HepG2 (cell line): Measurements from ENCODE around the gene KLF3. TPM values are rescaled to one million over a fixed set of nuclear protein-coding genes. Genes with fewer than 3 reads are reported as not detected.

ENCODE experiments used
- FOXM1 ChIP-seq: sonication (generic); formaldehyde crosslinking; IDR thresholded peaks from 2 replicates; pipeline ENCODE4 v1.5.0; 2020; ENCODE audit warnings: missing genetic modification reagents
- KDM2A ChIP-seq: sonication (generic); formaldehyde crosslinking; IDR thresholded peaks from 2 replicates; pipeline ENCODE4 v1.4.0; 2020; ENCODE audit warnings: low read depth, missing genetic modification reagents, borderline replicate concordance
- KMT2A ChIP-seq: sonication (generic); formaldehyde crosslinking; IDR thresholded peaks from 2 replicates; pipeline ENCODE4 v1.4.0; 2020; ENCODE audit warnings: missing genetic modification reagents
- NFIC ChIP-seq: IDR thresholded peaks from 2 replicates; pipeline ENCODE4 v1.6.1; 2012; ENCODE audit warnings: mild to moderate bottlenecking, low read length, inconsistent platforms
- PHF8 ChIP-seq: sonication (generic); formaldehyde crosslinking; IDR thresholded peaks from 2 replicates; pipeline ENCODE4 v1.5.0; 2020; ENCODE audit warnings: missing genetic modification reagents
- SALL1 ChIP-seq: sonication (generic); formaldehyde crosslinking; IDR thresholded peaks from 2 replicates; pipeline ENCODE4 v1.8.0; 2022; ENCODE audit warnings: mild to moderate bottlenecking, missing genetic modification reagents
- SIN3A ChIP-seq: IDR thresholded peaks from 2 replicates; pipeline ENCODE4 v1.6.1; 2011; ENCODE audit warnings: low read depth, mild to moderate bottlenecking, control low read depth, low read length, borderline replicate concordance
- SPEN ChIP-seq: sonication (generic); formaldehyde crosslinking; IDR thresholded peaks from 2 replicates; pipeline ENCODE4 v1.5.1; 2020; ENCODE audit warnings: low read depth, mild to moderate bottlenecking, missing genetic modification reagents
- ZNF501 ChIP-seq: sonication (generic); formaldehyde crosslinking; IDR thresholded peaks from 2 replicates; pipeline ENCODE4 v1.5.1; 2020; ENCODE audit warnings: mild to moderate bottlenecking, moderate library complexity, missing genetic modification reagents
- ZNF546 ChIP-seq: sonication (generic); formaldehyde crosslinking; conservative IDR thresholded peaks from 2 replicates; pipeline ENCODE4 v1.8.1; 2023; ENCODE audit warnings: mild to moderate bottlenecking, missing genetic modification reagents
- ZNF614 ChIP-seq: IDR thresholded peaks from 2 replicates; pipeline ENCODE4 v1.6.1; 2018; ENCODE audit warnings: missing biosample characterization, missing genetic modification reagents, inconsistent platforms, borderline replicate concordance
- ZNF768 ChIP-seq: sonication (generic); formaldehyde crosslinking; IDR thresholded peaks from 2 replicates; pipeline ENCODE4 v1.4.0; 2020; ENCODE audit warnings: missing genetic modification reagents
- ZNF883 ChIP-seq: sonication (generic); formaldehyde crosslinking; IDR thresholded peaks from 2 replicates; pipeline ENCODE4 v1.5.1; 2020; ENCODE audit warnings: mild to moderate bottlenecking, missing genetic modification reagents; ENCODE audit errors: not compliant biosample characterization
- polyA plus RNA-seq, 8 experiments: library from polyadenylated mRNA; depleted of rRNA in 3 of 8; stranded (reverse) in 7 of 8; unstranded in 1 of 8; fragments of >200 nt; fragmentation: Illumina TruSeq in 4 of 8; extraction: Trizol in 4 of 8; gene quantifications; 2 replicates each; pipeline versions ENCODE4 v1.2.1 to v1.2.3, GENCODE V29; 2011 to 2016; ENCODE audit warnings: low read depth in 4 of 8, missing spikeins in 1 of 8, mixed read lengths in 1 of 8; ENCODE audit not compliant: insufficient read depth in 1 of 8
- total RNA-seq, 5 experiments: library from RNA; depleted of rRNA; stranded (reverse); fragments of >200 nt; fragmentation: Illumina TruSeq; extraction: Trizol; gene quantifications; 2 replicates each; pipeline ENCODE4 v1.2.3, GENCODE V29; 2016; ENCODE audit warnings: low read depth in 1 of 5
- TF ChIP-seq, protein P1 (sequence below): sonication (generic); formaldehyde crosslinking; IDR thresholded peaks from 2 replicates; pipeline ENCODE4 v1.8.1; 2023; ENCODE audit warnings: mild to moderate bottlenecking, missing genetic modification reagents
- TF ChIP-seq, protein P2 (sequence below): sonication (generic); formaldehyde crosslinking; IDR thresholded peaks from 2 replicates; pipeline ENCODE4 v1.4.0; 2020; ENCODE audit warnings: missing genetic modification reagents, borderline replicate concordance
- TF ChIP-seq, protein P3 (sequence below): sonication (generic); formaldehyde crosslinking; IDR thresholded peaks from 2 replicates; pipeline ENCODE4 v1.4.0; 2020; ENCODE audit warnings: missing genetic modification reagents
- TF ChIP-seq, protein P4 (sequence below): sonication (generic); formaldehyde crosslinking; IDR thresholded peaks from 2 replicates; pipeline ENCODE4 v1.4.0; 2020; ENCODE audit warnings: mild to moderate bottlenecking, missing genetic modification reagents
- TF ChIP-seq, protein P5 (sequence below): sonication (generic); formaldehyde crosslinking; IDR thresholded peaks from 2 replicates; pipeline ENCODE4 v1.9.0; 2022; ENCODE audit warnings: missing genetic modification reagents, mild to moderate bottlenecking, borderline replicate concordance

The KLF3 gene
- total and polyA plus RNA-seq, 2 of the 13 experiments (the other 11 are each of a cell fraction or from before 2014, with no cell fraction given): 29.1 to 37.8 TPM

DNA sequence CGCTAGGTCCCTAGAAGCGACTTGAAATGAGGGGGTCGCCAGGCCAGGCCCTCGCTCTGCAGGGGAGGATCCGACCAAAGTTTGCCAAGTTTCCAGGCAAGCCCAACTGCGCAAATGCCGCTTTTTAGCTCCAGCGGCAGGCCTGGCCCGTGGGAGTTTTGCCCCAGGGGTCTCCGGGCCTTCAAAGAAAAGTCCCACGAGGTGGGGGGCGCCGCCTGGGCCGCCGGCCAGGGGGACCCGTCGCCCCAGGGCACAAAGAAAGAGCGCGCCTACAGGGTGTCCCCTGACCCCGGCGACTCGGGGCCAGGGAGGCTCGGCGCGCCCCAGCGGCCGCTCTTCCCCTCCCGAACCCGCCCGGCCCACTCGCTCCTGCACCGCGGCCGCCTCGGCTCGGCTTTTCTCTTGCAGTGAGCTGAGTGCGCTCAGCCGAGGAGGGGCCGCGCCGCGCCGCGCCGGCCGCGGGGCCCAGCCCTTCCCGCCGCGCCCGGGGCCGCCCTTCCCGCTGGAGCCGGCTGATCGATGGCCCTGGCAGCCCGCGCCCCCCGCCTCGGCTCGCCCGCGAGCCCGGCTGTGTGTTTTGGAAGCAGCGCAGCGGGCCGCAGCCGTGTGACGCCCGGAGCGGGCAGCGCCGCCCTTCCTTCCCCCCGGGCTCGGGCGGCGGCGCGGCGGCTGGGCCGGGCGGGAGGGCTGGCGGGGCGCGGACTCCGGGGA is 754 bp upstream of the KLF3 start (continued):
- TF ChIP-seq ZNF501 (CRISPR knock-in tag) (0 out of 2 replicates have a peak, but pooled peaks have one; percentile 18), ZNF883 (CRISPR knock-in tag) (peak; percentile 34), ZNF546 (CRISPR knock-in tag) (0 out of 2 replicates have a peak, but pooled peaks have one; percentile 49), ZNF768 (CRISPR knock-in tag) (0 out of 2 replicates have a peak, but pooled peaks have one; percentile 7), ZNF614 (CRISPR knock-in tag) (no peak), KMT2A (peak; percentile 58; the same call in 1 of the 2 replicates), KDM2A (CRISPR knock-in tag) (peak; percentile 60), NFIC (no peak), SPEN (CRISPR knock-in tag) (peak; percentile 51; the same call in 1 of the 2 replicates), SALL1 (CRISPR knock-in tag) (peak; percentile 36; the same call in 1 of the 2 replicates), PHF8 (CRISPR knock-in tag) (peak; percentile 28; the same call in 1 of the 2 replicates), SIN3A (0 out of 2 replicates have a peak, but pooled peaks have one; percentile 38), FOXM1 (CRISPR knock-in tag) (no peak)
- TF ChIP-seq, protein P1, sequence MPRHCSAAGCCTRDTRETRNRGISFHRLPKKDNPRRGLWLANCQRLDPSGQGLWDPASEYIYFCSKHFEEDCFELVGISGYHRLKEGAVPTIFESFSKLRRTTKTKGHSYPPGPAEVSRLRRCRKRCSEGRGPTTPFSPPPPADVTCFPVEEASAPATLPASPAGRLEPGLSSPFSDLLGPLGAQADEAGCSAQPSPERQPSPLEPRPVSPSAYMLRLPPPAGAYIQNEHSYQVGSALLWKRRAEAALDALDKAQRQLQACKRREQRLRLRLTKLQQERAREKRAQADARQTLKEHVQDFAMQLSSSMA: no peak
- TF ChIP-seq, protein P2, sequence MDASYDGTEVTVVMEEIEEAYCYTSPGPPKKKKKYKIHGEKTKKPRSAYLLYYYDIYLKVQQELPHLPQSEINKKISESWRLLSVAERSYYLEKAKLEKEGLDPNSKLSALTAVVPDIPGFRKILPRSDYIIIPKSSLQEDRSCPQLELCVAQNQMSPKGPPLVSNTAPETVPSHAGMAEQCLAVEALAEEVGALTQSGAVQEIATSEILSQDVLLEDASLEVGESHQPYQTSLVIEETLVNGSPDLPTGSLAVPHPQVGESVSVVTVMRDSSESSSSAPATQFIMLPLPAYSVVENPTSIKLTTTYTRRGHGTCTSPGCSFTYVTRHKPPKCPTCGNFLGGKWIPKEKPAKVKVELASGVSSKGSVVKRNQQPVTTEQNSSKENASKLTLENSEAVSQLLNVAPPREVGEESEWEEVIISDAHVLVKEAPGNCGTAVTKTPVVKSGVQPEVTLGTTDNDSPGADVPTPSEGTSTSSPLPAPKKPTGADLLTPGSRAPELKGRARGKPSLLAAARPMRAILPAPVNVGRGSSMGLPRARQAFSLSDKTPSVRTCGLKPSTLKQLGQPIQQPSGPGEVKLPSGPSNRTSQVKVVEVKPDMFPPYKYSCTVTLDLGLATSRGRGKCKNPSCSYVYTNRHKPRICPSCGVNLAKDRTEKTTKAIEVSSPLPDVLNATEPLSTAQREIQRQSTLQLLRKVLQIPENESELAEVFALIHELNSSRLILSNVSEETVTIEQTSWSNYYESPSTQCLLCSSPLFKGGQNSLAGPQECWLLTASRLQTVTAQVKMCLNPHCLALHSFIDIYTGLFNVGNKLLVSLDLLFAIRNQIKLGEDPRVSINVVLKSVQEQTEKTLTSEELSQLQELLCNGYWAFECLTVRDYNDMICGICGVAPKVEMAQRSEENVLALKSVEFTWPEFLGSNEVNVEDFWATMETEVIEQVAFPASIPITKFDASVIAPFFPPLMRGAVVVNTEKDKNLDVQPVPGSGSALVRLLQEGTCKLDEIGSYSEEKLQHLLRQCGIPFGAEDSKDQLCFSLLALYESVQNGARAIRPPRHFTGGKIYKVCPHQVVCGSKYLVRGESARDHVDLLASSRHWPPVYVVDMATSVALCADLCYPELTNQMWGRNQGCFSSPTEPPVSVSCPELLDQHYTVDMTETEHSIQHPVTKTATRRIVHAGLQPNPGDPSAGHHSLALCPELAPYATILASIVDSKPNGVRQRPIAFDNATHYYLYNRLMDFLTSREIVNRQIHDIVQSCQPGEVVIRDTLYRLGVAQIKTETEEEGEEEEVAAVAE (CRISPR knock-in tag): 0 out of 2 replicates have a peak, but pooled peaks have one; percentile 10
- TF ChIP-seq, protein P3, sequence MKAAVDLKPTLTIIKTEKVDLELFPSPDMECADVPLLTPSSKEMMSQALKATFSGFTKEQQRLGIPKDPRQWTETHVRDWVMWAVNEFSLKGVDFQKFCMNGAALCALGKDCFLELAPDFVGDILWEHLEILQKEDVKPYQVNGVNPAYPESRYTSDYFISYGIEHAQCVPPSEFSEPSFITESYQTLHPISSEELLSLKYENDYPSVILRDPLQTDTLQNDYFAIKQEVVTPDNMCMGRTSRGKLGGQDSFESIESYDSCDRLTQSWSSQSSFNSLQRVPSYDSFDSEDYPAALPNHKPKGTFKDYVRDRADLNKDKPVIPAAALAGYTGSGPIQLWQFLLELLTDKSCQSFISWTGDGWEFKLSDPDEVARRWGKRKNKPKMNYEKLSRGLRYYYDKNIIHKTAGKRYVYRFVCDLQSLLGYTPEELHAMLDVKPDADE (CRISPR knock-in tag): 0 out of 2 replicates have a peak, but pooled peaks have one; percentile 61
- TF ChIP-seq, protein P4, sequence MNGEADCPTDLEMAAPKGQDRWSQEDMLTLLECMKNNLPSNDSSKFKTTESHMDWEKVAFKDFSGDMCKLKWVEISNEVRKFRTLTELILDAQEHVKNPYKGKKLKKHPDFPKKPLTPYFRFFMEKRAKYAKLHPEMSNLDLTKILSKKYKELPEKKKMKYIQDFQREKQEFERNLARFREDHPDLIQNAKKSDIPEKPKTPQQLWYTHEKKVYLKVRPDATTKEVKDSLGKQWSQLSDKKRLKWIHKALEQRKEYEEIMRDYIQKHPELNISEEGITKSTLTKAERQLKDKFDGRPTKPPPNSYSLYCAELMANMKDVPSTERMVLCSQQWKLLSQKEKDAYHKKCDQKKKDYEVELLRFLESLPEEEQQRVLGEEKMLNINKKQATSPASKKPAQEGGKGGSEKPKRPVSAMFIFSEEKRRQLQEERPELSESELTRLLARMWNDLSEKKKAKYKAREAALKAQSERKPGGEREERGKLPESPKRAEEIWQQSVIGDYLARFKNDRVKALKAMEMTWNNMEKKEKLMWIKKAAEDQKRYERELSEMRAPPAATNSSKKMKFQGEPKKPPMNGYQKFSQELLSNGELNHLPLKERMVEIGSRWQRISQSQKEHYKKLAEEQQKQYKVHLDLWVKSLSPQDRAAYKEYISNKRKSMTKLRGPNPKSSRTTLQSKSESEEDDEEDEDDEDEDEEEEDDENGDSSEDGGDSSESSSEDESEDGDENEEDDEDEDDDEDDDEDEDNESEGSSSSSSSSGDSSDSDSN (CRISPR knock-in tag): peak; percentile 56; the same call in 1 of the 2 replicates
- TF ChIP-seq, protein P5, sequence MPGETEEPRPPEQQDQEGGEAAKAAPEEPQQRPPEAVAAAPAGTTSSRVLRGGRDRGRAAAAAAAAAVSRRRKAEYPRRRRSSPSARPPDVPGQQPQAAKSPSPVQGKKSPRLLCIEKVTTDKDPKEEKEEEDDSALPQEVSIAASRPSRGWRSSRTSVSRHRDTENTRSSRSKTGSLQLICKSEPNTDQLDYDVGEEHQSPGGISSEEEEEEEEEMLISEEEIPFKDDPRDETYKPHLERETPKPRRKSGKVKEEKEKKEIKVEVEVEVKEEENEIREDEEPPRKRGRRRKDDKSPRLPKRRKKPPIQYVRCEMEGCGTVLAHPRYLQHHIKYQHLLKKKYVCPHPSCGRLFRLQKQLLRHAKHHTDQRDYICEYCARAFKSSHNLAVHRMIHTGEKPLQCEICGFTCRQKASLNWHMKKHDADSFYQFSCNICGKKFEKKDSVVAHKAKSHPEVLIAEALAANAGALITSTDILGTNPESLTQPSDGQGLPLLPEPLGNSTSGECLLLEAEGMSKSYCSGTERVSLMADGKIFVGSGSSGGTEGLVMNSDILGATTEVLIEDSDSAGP: peak; percentile 27; the same call in 1 of the 2 replicates
